ENCODE measurements around the gene NFIB.

Gene NFIB

DNA sequence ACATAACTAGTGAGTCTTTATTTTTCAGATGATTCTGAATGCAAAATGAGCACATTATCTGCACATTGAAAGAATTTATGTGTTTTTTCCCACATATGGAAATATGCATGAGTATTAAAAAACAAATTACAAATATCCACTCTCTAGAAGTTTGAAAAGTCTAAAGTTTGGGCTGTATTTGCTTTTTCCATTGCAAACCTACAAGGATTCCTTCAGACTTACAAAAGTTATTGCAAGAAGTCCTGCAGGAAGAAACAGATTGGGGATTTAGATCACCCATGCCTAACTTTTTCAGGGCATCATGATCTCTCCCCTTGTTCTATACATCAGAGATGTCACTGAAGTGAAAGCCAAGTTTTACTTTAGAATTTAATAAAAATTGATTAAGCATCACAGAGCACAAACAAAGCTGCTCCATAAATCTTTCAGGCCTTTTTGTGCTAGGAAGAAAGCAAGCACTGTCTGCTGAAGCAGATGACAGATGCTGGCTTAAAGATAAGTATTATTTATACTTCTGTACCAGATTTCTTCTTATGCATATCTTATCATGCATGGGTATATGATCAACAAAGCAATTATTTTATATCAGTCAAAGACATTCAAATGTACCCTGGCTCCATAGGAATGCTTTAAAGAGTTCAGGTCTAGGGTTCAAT lies 71.7 kb downstream of the NFIB start:
- no peaks in the 10 kb centered on the region for H3K36me3 ChIP-seq (ENCODE audit: insufficient read depth, low read length)
- no peak overlapping the region for H3K4me3 ChIP-seq (ENCODE audit: low read length, poor library complexity, severe bottlenecking)
- H3K27me3 ChIP-seq (ENCODE audit: insufficient read depth, low read length, poor library complexity, severe bottlenecking) = no peaks in the 10 kb centered on the region
- no peaks in the 10 kb centered on the region for H3K9me3 ChIP-seq (ENCODE audit: insufficient read depth, low read depth, low read length)
- H3K4me1 ChIP-seq (ENCODE audit: insufficient read depth, low read length, poor library complexity, severe bottlenecking) = no peaks in the 10 kb centered on the region
- no peak for TF ChIP-seq CTCF (conservative IDR thresholded peaks at IDR 0.05; ENCODE audit: low read length)
- no peaks in the 10 kb centered on the region for H4K20me1 ChIP-seq (ENCODE audit: insufficient read depth, low read length, poor library complexity, severe bottlenecking)
- no peaks in the 10 kb centered on the region for H3K9me2 ChIP-seq (replicated peaks; ENCODE audit: low read depth, low read length)
- H3F3A ChIP-seq (ENCODE audit: low read depth) = no peaks in the 10 kb centered on the region
- H2AFZ ChIP-seq (ENCODE audit: low read length) = no peak overlapping the region
- H3K4me2 ChIP-seq (ENCODE audit: low read depth, low read length, poor library complexity, severe bottlenecking) = no peak overlapping the region
- no peak overlapping the region for H3K9ac ChIP-seq (ENCODE audit: low read depth, low read length, poor library complexity, severe bottlenecking)
- H3K79me2 ChIP-seq (ENCODE audit: insufficient read depth, low read length) = no peaks in the 10 kb centered on the region

- H3K4me2 ChIP-seq (ENCODE audit: low read depth, low read length, poor library complexity, severe bottlenecking) = no peak overlapping the region
- no peaks in the 10 kb centered on the region for H3K9me3 ChIP-seq (ENCODE audit: insufficient read depth, low read depth, low read length)
- H2AFZ ChIP-seq (ENCODE audit: low read length) = no peak overlapping the region
- no peaks in the 10 kb centered on the region for H4K20me1 ChIP-seq (ENCODE audit: insufficient read depth, low read length, poor library complexity, severe bottlenecking)
- H3K9me2 ChIP-seq (replicated peaks; ENCODE audit: low read depth, low read length) = no peaks in the 10 kb centered on the region
- no peak overlapping the region for H3K9ac ChIP-seq (ENCODE audit: low read depth, low read length, poor library complexity, severe bottlenecking)
- no peak for TF ChIP-seq EZH2phosphoT487 (IDR thresholded peaks at IDR 0.05; ENCODE audit: borderline replicate concordance)
- TF ChIP-seq CTCF (conservative IDR thresholded peaks at IDR 0.05; ENCODE audit: low read length) = no peak
- no peaks in the 10 kb centered on the region for H3K4me1 ChIP-seq (ENCODE audit: insufficient read depth, low read length, poor library complexity, severe bottlenecking)
- H3K79me2 ChIP-seq (ENCODE audit: insufficient read depth, low read length) = no peaks in the 10 kb centered on the region
- no peaks in the 10 kb centered on the region for H3K36me3 ChIP-seq (ENCODE audit: insufficient read depth, low read length)
- H3K4me3 ChIP-seq (ENCODE audit: low read length, poor library complexity, severe bottlenecking) = no peak overlapping the region
- no peaks in the 10 kb centered on the region for H3K27me3 ChIP-seq (ENCODE audit: insufficient read depth, low read length, poor library complexity, severe bottlenecking)
- H3F3A ChIP-seq (ENCODE audit: low read depth) = no peaks in the 10 kb centered on the region
Observed at GRCh38 chr9:14240537-14240936, 73.4 kb downstream of the NFIB start.

- Histone ChIP-seq H2AFZ (ENCODE audit: low read length) (no peak overlapping the region), H3K9me2 (replicated peaks; ENCODE audit: low read depth, low read length) (no peaks in the 10 kb centered on the region), H3K9ac (ENCODE audit: low read depth, low read length, poor library complexity, severe bottlenecking) (no peak overlapping the region), H3K9me3 (ENCODE audit: insufficient read depth, low read depth, low read length) (no peaks in the 10 kb centered on the region), H3K4me1 (ENCODE audit: insufficient read depth, low read length, poor library complexity, severe bottlenecking) (no peaks in the 10 kb centered on the region), H3K4me2 (ENCODE audit: low read depth, low read length, poor library complexity, severe bottlenecking) (no peak overlapping the region), H3F3A (ENCODE audit: low read depth) (no peaks in the 10 kb centered on the region), H3K27me3 (ENCODE audit: insufficient read depth, low read length, poor library complexity, severe bottlenecking) (no peaks in the 10 kb centered on the region), H3K36me3 (ENCODE audit: insufficient read depth, low read length) (no peaks in the 10 kb centered on the region), H4K20me1 (ENCODE audit: insufficient read depth, low read length, poor library complexity, severe bottlenecking) (no peaks in the 10 kb centered on the region), H3K4me3 (ENCODE audit: low read length, poor library complexity, severe bottlenecking) (no peak overlapping the region), H3K79me2 (ENCODE audit: insufficient read depth, low read length) (no peaks in the 10 kb centered on the region)
- TF ChIP-seq EZH2phosphoT487 (IDR thresholded peaks at IDR 0.05; ENCODE audit: borderline replicate concordance) (no peak), CTCF (conservative IDR thresholded peaks at IDR 0.05; ENCODE audit: low read length) (no peak)
Observed at GRCh38 chr9:14238518-14238917, 75.4 kb downstream of the NFIB start.
